ENCODE measurements around the gene NTRK2.

The NTRK2 gene

DNA sequence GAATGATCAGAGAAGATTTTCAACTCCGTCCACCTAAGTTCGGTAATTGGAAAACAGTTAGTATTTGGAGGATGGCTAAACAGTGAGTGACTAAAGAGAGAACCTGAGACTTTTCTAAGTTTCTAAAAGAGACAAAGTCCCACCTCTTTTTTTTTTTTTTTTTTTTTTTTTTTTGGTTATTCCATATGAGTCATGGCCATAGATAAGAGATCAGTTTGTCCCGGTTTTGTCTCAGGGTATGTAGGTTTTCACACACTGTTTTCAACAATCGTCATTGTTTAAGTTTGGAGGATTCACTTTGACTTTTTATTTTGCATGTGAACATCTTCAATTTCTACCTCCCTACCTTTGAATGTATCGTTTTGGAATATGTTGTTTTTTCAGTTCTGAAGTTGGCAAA, 85.9 kb downstream of the NTRK2 start (continued):
- TF ChIP-seq ZNF292 (tag by site-specific recombination; IDR thresholded peaks at IDR 0.05; ENCODE audit: borderline replicate concordance, low read depth) (no peak), KLF8 (tag by site-specific recombination; IDR thresholded peaks at IDR 0.05) (no peak), ZNF157 (tag by site-specific recombination; IDR thresholded peaks at IDR 0.05) (no peak)

GRCh38 chr9:84756171-84756570, 86.6 kb downstream of the NTRK2 start:
- H3K27ac ChIP-seq (ENCODE audit: extremely low read depth, low read depth, low read length): no peak overlapping the region
- ChIA-PET CTCF (interaction anchor here (0.9 kb wide), 1 partner anchor 58 kb away, joined by 3 read pairs; no protein-coding TSS in a partner anchor), POLR2A (no interaction called here)
- H3K4me1 ChIP-seq (ENCODE audit: control insufficient read depth, insufficient read depth, low read length): no peaks in the 10 kb centered on the region
- no peak for TF ChIP-seq ZNF513 (tag by site-specific recombination; IDR thresholded peaks at IDR 0.05)
- no peak for TF ChIP-seq ZNF24 (tag by site-specific recombination; IDR thresholded peaks at IDR 0.05)
- TF ChIP-seq, protein P1, sequence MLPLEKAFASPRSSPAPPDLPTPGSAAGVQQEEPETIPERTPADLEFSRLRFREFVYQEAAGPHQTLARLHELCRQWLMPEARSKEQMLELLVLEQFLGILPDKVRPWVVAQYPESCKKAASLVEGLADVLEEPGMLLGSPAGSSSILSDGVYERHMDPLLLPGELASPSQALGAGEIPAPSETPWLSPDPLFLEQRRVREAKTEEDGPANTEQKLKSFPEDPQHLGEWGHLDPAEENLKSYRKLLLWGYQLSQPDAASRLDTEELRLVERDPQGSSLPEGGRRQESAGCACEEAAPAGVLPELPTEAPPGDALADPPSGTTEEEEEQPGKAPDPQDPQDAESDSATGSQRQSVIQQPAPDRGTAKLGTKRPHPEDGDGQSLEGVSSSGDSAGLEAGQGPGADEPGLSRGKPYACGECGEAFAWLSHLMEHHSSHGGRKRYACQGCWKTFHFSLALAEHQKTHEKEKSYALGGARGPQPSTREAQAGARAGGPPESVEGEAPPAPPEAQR (tag by site-specific recombination; IDR thresholded peaks at IDR 0.05): no peak
- no peak for TF ChIP-seq ZNF610 (tag by site-specific recombination; IDR thresholded peaks at IDR 0.05; ENCODE audit: borderline replicate concordance)
- TF ChIP-seq ZNF366 (tag by site-specific recombination; conservative IDR thresholded peaks at IDR 0.05): no peak
- no peak for TF ChIP-seq ZNF776 (tag by site-specific recombination; IDR thresholded peaks at IDR 0.05; ENCODE audit: borderline replicate concordance)
- TF ChIP-seq, protein P2, sequence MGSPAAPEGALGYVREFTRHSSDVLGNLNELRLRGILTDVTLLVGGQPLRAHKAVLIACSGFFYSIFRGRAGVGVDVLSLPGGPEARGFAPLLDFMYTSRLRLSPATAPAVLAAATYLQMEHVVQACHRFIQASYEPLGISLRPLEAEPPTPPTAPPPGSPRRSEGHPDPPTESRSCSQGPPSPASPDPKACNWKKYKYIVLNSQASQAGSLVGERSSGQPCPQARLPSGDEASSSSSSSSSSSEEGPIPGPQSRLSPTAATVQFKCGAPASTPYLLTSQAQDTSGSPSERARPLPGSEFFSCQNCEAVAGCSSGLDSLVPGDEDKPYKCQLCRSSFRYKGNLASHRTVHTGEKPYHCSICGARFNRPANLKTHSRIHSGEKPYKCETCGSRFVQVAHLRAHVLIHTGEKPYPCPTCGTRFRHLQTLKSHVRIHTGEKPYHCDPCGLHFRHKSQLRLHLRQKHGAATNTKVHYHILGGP (tag by site-specific recombination; IDR thresholded peaks at IDR 0.05): no peak
- no peak for TF ChIP-seq ZNF837 (tag by site-specific recombination; IDR thresholded peaks at IDR 0.05)
- TF ChIP-seq ZBTB44 (tag by site-specific recombination; IDR thresholded peaks at IDR 0.05): no peak
- no peak for TF ChIP-seq ZNF768 (tag by site-specific recombination; IDR thresholded peaks at IDR 0.05)
- TF ChIP-seq, protein P3, sequence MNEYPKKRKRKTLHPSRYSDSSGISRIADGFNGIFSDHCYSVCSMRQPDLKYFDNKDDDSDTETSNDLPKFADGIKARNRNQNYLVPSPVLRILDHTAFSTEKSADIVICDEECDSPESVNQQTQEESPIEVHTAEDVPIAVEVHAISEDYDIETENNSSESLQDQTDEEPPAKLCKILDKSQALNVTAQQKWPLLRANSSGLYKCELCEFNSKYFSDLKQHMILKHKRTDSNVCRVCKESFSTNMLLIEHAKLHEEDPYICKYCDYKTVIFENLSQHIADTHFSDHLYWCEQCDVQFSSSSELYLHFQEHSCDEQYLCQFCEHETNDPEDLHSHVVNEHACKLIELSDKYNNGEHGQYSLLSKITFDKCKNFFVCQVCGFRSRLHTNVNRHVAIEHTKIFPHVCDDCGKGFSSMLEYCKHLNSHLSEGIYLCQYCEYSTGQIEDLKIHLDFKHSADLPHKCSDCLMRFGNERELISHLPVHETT (tag by site-specific recombination; IDR thresholded peaks at IDR 0.05): no peak
- TF ChIP-seq, protein P4, sequence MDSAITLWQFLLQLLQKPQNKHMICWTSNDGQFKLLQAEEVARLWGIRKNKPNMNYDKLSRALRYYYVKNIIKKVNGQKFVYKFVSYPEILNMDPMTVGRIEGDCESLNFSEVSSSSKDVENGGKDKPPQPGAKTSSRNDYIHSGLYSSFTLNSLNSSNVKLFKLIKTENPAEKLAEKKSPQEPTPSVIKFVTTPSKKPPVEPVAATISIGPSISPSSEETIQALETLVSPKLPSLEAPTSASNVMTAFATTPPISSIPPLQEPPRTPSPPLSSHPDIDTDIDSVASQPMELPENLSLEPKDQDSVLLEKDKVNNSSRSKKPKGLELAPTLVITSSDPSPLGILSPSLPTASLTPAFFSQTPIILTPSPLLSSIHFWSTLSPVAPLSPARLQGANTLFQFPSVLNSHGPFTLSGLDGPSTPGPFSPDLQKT (IDR thresholded peaks at IDR 0.05; ENCODE audit: borderline replicate concordance, low read depth, low read length): no peak
- no peak for TF ChIP-seq ZNF701 (tag by site-specific recombination; IDR thresholded peaks at IDR 0.05)
- TF ChIP-seq ZNF175 (tag by site-specific recombination; IDR thresholded peaks at IDR 0.05): no peak
- TF ChIP-seq ZNF169 (tag by site-specific recombination; IDR thresholded peaks at IDR 0.05): no peak
- TF ChIP-seq ZNF146 (tag by site-specific recombination; IDR thresholded peaks at IDR 0.05): no peak
- no peak overlapping the region for H3K4me3 ChIP-seq (ENCODE audit: low read depth, low read length)
- no peaks in the 10 kb centered on the region for H3K9me3 ChIP-seq (ENCODE audit: control insufficient read depth, insufficient read depth, low read depth, low read length)
- H3K36me3 ChIP-seq (ENCODE audit: control insufficient read depth in 2 of 2, insufficient read depth in 1 of 2, low read length in 2 of 2): no peaks in the 10 kb centered on the region

Measured in HEK293 (cell line).